HG03469 (cell line): Measurements from ENCODE around the gene PRKCD.
"Not testable (repeated sequence)": the region's sequence is repeated elsewhere in the genome, so short reads cannot be mapped to it uniquely, and the experiment has no call there.

Experiments
- ATAC-seq: cut with Tn5 transposase; IDR thresholded peaks from one replicate; pipeline ENCODE4 v1.9.1; 2021; ENCODE audit warnings: mild to moderate bottlenecking, moderate library complexity, moderate number of reproducible peaks; ENCODE audit not compliant: unreplicated experiment

Gene PRKCD

GRCh38 chr3:53139906-53140846 is 20.8 kb upstream of the PRKCD start:
- ATAC-seq: no peak

DNA sequence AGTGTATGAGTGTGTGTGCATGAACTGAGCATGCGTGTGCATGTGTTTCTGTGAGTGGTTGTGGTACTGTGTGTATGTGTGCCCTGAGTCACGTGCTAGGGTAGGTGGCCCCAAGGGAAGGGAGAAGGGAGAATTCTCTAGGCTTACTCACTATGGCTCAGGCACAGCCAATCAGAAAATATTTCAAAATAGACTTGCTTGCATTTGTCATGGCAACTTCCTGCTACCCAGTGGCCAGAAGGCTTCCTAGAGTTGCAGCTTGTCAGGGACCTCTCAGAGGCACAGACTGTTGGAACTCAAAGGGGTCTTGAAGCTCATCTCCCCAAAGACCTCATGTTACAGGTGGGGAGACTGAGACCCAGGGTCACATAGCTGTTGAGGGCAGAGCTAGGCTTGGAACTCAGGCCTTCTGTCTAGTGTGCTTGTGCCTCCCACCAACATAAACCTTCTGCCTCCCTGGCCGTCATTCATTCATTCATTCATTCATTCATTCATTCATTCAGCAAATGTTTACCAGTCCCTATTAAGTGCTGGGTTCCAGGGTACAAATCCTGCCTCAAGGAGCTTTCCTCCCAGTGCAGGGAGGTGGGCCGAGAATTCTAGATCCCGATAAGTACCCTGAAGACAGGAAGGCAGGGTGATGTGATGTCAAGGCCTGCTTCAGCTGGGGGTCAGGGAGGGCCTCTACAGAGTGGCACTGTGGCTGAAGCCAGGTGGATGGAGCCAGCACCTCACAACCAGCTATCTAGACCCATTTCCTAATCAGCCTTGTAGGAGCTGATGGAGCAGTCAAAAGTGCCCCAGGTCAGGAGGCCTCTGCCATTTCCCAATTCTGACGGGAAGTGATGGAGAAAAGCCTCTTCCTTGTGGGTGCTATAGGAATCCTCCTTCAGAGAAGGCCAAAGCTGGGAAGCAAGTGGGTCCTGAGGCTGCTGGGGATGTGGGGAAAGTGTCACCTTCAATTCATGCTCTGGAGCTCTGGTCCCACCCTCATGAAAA is 19.9 kb upstream of the PRKCD start:
- no peak for ATAC-seq

- no peak for ATAC-seq
Measured at GRCh38 chr3:53142986-53143385, 18.0 kb upstream of the PRKCD start.

GRCh38 chr3:53144446-53144845 is 16.6 kb upstream of the PRKCD start:
- no peak for ATAC-seq

DNA sequence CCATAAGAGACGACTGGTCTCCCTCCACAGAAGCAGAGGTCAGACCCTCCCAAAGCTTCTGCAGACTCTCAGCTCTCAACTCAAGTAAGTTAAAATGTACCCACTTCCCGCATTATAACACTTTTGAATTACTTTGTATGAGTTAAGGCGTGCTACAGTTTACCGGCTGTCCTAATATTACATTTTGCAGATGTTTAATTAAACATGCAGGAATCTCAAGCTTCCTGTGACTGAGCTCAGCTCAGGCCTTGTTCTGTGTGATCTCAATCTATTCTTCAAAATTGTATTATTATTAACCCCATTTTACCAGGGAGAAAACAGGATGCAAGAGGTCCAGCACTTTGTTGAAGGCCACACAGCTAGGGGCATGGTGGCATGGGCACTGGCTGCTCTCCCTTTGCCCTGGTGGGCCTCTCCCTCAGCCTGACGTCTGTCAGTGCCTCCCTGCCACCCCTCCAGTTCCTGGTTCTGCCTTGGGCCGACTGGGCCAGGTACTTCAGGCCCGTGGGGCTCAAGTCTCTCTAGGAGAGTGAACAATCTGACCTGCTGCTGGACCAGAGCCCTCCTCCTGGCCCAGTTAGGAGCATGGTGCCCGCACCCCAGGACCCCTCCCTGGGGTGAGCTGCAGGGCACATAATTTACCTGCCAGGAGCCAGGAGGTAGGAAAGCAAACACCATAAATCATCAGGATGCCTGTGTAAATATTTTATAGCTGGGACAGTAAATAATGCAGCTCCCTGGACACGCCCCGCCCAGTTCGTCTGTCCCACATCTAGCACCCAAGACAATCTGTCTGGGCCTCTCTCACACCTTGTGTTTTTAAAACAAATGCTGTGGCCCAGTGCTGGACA is 15.9 kb upstream of the PRKCD start:
- no peak for ATAC-seq

DNA sequence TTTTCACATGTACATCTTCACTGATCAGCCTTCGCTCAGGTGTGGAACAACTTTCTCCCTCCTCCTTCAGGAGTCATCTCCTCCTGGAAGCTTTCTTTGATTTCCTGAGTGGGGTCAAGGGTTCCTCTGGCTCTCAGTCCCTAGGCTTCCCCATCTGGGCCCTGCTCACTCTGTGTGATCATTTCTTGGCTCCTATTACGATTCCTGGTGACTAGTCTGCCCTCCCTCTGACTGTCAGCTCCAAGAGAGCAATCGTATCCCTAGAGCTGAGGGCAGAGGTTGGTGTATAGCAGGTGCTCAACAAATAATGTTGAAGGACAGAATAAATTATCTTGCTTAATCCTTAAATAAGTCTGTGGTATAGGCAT is 15.3 kb upstream of the PRKCD start:
- no peak for ATAC-seq

DNA sequence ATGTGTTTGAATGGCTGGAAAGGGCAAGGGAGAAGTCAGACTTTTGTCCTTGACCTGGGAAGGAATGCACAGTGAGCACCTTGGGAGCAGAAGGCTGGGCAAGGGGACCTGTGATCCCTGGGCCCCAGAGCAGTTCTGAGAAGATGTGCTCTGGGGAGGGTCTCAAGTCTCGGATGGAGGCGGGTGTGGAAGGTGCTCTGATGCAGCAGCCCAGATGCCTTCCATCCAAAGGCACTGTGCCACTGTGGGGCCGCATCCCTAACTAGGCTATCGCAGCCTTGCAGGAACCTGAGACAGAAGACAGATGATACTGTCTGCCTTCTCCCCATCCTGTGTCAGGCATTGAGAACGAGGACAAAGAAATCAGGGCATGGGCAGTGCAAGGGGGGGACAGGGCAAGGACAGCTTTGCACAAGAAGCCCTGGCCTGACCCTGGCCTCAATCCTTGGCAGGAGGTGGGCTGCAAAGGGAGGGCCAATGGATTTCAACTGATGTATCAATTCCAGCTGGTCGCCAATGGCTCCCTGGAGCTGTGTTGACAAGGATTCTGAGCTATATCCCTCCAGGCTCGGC is 14.6 kb upstream of the PRKCD start:
- ATAC-seq: no peak

- no peak for ATAC-seq
Measured at GRCh38 chr3:53147151-53147902, 13.7 kb upstream of the PRKCD start.

DNA sequence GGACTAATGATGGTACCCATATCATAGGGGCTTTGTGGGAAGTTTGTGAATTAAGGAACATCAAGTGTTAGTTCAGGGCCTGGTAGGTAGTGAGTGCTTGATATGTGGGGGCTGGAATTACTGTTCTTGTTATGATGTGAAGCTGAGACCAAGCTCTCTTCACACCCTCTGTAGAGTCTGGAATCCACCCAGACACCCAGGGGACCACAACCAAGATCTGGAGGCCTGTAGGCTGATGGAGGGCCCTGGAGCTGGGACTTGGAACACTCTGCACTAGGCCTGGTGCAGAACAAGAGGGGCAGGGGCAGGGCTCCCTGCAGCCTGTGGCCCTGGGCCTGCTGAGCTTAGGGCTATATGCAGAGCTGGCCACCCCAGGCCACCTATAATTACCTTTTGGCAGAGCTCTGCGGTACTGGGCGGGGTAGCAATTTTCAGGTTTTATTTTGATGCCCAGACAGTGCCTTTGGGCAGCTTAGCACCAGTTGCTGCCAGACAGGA is 13.1 kb upstream of the PRKCD start:
- ATAC-seq: no peak

DNA sequence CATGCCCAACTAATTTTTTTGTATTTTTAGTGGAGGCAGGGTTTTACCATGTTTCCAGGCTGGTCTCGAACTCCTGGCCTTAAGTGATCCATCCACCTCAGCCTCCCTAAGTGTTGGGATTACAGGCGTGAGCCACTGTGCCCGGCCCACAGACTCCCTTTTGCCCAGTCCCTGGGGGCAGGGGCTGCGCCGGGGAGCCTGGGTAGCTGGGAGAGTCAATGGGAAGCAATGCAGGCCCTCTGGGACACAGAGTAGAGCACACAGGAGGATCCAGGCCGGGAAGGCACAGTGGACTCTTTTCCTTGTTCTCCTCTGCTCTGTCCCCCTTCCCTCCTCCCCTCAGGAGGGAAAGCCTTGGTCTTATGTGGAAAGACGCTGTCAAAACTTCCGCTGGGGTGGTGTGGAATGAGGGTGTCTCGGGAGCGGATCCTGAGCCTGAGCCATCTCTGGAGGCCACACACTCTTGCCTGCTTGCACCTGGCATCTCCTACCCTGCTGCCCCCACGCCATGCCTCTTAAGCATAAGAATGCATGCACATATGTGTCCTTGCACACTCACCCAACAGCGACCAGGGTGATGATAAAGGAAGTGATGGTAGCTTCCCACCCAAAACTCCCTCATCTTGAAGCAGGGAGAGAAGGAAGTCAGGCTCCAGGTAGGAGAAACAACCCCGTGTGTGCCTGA is 11.9 kb upstream of the PRKCD start:
- ATAC-seq: no peak

- no peak for ATAC-seq
Measured at GRCh38 chr3:53149699-53150098, 11.3 kb upstream of the PRKCD start.

DNA sequence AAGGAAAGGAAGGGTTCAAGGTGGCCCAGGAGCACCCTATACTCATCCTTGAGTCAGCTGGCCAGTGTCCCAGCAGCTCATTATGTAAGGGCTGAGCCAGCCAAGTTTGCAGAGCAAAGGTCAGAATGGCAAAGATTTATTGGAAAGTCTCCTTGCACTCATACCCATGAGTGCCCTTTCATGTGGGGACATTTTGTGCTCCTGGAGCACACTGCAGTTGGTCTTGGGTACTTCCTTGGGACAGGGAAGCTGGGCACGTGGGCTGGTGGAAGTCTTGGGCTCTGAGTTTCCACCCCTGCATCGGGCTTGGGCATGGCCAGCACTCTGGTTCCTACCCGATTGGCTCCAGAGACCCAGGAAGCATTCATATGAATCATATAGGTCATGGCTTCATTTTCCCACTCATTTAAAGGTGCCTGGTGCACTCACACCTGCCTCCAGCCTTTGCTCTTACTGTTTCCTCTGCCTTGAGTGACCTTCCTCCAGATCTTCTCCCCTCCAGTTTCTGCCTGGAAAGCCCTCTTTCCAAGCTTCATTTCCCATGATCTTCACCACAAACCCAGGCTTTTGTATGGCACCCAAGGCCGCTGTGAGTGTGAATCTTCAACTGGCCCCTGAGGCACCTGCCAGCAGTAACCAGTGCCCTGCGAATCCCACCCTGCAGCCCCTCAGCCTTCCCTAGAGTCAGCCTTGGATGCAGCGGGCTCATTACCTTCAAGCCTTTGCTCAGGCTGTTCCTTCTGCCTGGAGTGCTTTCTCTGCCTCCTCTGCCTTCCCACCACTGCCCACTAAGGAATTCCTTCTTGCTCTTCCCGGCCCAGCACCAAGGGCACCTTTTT is 10.5 kb upstream of the PRKCD start:
- no peak for ATAC-seq

- ATAC-seq: not testable (repeated sequence)
Measured at GRCh38 chr3:53151086-53151438, 9.9 kb upstream of the PRKCD start.

DNA sequence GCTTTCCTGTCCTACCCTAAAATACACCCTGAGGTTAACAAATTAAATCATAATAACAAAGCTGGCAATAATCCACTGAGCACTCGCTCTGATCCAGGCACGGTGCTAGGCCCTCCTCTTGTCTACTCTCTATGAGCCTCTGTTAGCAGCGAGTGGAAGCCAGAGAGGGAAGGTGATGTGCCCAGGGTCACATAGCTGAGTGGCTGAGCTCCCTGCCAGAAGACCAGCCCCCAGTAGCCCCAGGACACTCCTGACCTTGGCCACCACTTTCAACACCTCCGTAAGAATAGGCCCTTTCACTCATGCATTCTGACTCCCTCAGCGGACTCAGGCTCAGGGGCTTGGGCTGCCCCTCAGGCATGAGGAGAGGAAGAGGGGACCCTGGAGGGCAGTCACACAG is 9.5 kb upstream of the PRKCD start:
- ATAC-seq: no peak

DNA sequence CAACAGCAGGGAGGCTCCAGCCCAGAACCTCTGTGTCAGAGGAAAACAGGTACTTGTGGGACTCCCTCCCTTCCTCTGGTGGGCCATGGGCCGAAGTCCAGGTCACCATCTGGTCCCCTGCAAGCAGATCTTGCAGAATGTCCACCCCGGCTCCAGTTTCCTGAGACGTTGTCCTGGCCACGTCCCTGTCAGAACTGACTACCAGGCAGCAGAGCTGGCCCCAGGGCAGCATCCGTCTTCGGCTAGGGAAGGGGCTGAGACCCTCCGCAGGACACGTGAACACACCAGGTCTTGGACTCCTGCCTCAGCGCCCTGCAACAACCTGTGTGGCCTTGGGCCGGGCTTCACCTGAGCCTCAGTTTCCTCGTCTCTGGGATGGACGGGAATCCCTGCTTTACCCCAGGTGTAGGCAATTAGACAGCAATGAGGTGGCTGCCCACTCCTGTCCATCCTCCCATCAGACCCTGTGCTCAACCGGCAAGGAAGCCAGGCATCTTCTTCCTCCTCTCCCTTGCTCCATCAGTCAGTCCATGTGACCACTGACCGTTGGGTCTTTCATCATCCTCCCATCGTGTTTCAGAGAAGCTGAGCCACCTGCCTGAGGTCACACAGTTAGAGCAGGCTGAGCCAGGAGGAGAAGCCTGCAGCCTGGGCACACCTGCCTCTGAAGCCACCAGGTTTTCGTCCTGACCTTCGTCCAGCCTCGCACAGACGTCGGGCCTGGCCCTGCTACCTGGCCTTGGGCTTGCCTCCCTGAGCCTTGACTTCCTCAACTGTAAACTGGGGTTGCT is 8.9 kb upstream of the PRKCD start:
- no peak for ATAC-seq

DNA sequence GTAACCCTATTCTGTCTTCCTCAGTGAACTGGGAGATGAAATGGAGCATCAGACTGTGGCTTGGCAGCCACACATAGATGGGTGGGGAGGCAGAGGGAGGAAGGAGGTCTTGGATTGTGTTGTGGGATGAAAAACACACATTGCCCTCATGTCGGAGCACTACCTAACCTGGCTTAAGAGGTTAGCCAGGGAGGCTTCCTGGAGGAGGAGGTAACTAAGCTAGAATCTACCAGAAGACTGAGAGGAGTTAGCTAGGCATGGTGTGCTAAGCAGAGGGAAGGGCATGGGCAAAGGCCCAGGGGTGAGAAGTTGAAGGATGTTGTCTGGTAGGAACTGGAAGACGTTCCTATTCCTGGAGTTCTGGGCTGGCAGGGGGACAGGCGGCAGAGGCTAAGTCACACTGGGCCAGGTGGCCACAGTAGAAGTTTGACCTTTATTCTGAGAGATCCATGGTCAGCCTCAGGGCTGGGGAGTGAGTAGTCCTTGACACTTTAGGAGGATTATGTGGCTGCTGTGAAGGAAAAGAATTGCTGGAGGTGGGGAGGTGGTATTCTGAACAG is 7.7 kb upstream of the PRKCD start:
- no peak for ATAC-seq

DNA sequence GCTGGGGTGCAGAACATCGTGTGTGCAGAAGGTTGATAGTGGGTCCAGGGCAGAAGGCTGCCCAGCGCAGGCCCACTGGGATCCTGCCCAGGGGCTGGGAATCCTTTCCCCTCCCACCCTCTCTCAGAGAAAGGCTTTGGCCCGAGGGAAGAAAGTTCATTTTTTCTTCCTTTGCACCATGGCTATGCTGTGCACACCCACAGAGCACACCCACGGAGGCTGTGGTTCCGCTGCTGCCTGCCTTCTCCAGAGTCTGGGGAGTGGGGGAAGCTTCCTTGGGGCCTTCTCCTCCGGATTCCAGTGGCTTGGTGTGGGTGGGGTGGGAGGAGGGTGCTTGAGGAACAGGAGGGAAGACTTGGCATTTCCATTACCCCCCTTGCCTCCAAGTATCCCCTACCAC is 7.0 kb upstream of the PRKCD start:
- ATAC-seq: no peak
